ENCODE data around the gene ALOX5AP.

- TF ChIP-seq CTCF (IDR thresholded peaks at IDR 0.05; ENCODE audit: borderline replicate concordance, extremely low read depth, low read length, poor library complexity, severe bottlenecking) (no peak), EZH2 (IDR thresholded peaks at IDR 0.05; ENCODE audit: borderline replicate concordance, low read depth, low read length, severe bottlenecking) (no peak)
Observed at GRCh38 chr13:30804474-30804873, 69.1 kb downstream of the ALOX5AP start.
